Stomach (tissue), 19 donors: ENCODE measurements around the gene MRPS14. TPM values are rescaled to one million over a fixed set of nuclear protein-coding genes. Genes with fewer than 3 reads are reported as not detected.
A peak's percentile ranks its signal among the peaks of the same experiment; 100 is the strongest.

Source experiments
- DNase-seq, 2 donors: peaks; one replicate each; pipeline versions ENCODE4 v3.0.0 to v3.0.0-alpha.2; 2013 to 2019
- H3K27ac ChIP-seq, 5 donors: fragments of 200-600 bp in 4 of 5; sonication (generic) in 4 of 5; one replicate each; pipeline ENCODE4 v1.5.1; 2013 to 2019; ENCODE audit warnings: mild to moderate bottlenecking in 1 of 5, moderate library complexity in 1 of 5
- H3K27me3 ChIP-seq, 3 donors: fragments of 200-600 bp; sonication (generic); one replicate each; pipeline ENCODE4 v1.5.1; 2017 to 2019; ENCODE audit warnings: mixed run types in 1 of 3
- H3K36me3 ChIP-seq, 4 donors: fragments of 200-600 bp; sonication (generic); 1 replicate in 3 of 4; 2 replicates in 1 of 4; pipeline ENCODE4 v1.5.1; 2016 to 2019
- H3K4me1 ChIP-seq, 4 donors: fragments of 200-600 bp; sonication (generic); one replicate each; pipeline ENCODE4 v1.5.1; 2016 to 2019
- H3K4me3 ChIP-seq, 4 donors: fragments of 200-600 bp; sonication (generic) in 3 of 4; one replicate each; pipeline ENCODE4 v1.5.1; 2016 to 2019; ENCODE audit warnings: mild to moderate bottlenecking in 1 of 4
- H3K9me3 ChIP-seq, 4 donors: fragments of 200-600 bp; sonication (generic); one replicate each; pipeline ENCODE4 v1.5.1; 2016 to 2019
- EP300 ChIP-seq: sonication (generic); formaldehyde crosslinking; IDR thresholded peaks from one replicate; pipeline ENCODE4 v1.6.1; 2017; ENCODE audit warnings: antibody characterized with exemption
- POLR2A ChIP-seq, 4 donors: fragments of 450-650 bp; IDR thresholded peaks; one replicate each; pipeline ENCODE4 v1.6.1; 2016; ENCODE audit warnings: antibody characterized with exemption in 4 of 4, control low read depth in 2 of 4, mild to moderate bottlenecking in 1 of 4, moderate library complexity in 1 of 4
- POLR2AphosphoS5 ChIP-seq, 3 donors: sonication (generic); formaldehyde crosslinking; IDR thresholded peaks; one replicate each; pipeline ENCODE4 v1.6.1; 2016; ENCODE audit warnings: antibody characterized with exemption in 3 of 3
- WGBS, 5 donors: extraction: QIAGEN DNeasy Blood & Tissue Kit in 3 of 5; methylation state at CpG; one replicate each; pipeline versions ENCODE4 v1.1.5 to v1.1.7; 2013 to 2018; 5-methylcytosine and 5-hydroxymethylcytosine counted together
- intact Hi-C: fragments of 100-400 bp; cut with DNase I; formaldehyde crosslinking; loops from one replicate; pipeline ENCODE4 v1.15.1; 2023; ENCODE audit warnings: low total_unique reads
- long read RNA-seq, 10 donors: transcript quantifications; one replicate each; lab custom pipeline, GENCODE V29; 2026
- polyA plus RNA-seq, 3 donors: library from polyadenylated mRNA; stranded (reverse); fragments of 200-250 nt; gene quantifications; one replicate each; pipeline ENCODE4 v1.2.3, GENCODE V29; 2013
- total RNA-seq, 5 donors: library from RNA; depleted of rRNA; stranded (reverse); fragments of >200 nt; gene quantifications; one replicate each; pipeline versions ENCODE4 v1.1.0 to v1.2.3, GENCODE V29; 2014 to 2016
- TF ChIP-seq, protein P1 (sequence below), 7 experiments: fragments of 450-650 bp in 4 of 7; fragments of 200-600 bp in 3 of 7; sonication (generic) in 3 of 7; IDR thresholded peaks; one replicate each; pipeline ENCODE4 v1.5.1; 2016 to 2019; ENCODE audit warnings: antibody characterized with exemption in 7 of 7, control low read depth in 2 of 7, mild to moderate bottlenecking in 1 of 7
- donor health status: healthy with polysubstance abuse.
- donor health status: Bipolar disorder and iron deficiency.
- donor health status: healthy.

MRPS14 gene
- 10 to 100 TPM in 3 of 5 donors, 1 to 10 TPM in 2; 7.0 to 45.9 (median 12.5) TPM for total RNA-seq
- 10 to 100 TPM; 20.3 to 28.3 (median 24.3) TPM for polyA plus RNA-seq
- long read RNA-seq, donor 1, transcript MRPS14-202 (3 exons, 2,115 nt) = major isoform, 19 of 21 reads
- long read RNA-seq, donor 1, partial matches to known transcripts = 0 of 21 reads
- long read RNA-seq, donor 1, other reads (novel, unspliced or antisense) = 0 of 21 reads
- long read RNA-seq, donor 2, transcript MRPS14-202 (3 exons, 2,115 nt) = major isoform, 30 of 30 reads
- long read RNA-seq, donor 2, partial matches to known transcripts = 0 of 30 reads
- long read RNA-seq, donor 2, other reads (novel, unspliced or antisense) = 0 of 30 reads
- long read RNA-seq, donor 3, transcript MRPS14-202 (3 exons, 2,115 nt) = major isoform, 17 of 19 reads
- long read RNA-seq, donor 3, partial matches to known transcripts = 0 of 19 reads
- long read RNA-seq, donor 3, other reads (novel, unspliced or antisense) = 0 of 19 reads
- long read RNA-seq, donor 4, partial matches to known transcripts = 0 of 3 reads
- long read RNA-seq, donor 4, other reads (novel, unspliced or antisense) = 0 of 3 reads
- long read RNA-seq, donor 5, transcript MRPS14-202 (3 exons, 2,115 nt) = major isoform, 28 of 29 reads
- long read RNA-seq, donor 5, partial matches to known transcripts = 0 of 29 reads
- long read RNA-seq, donor 5, other reads (novel, unspliced or antisense) = 0 of 29 reads
- long read RNA-seq, donor 6 = 0 reads
- long read RNA-seq, donor 7, transcript MRPS14-202 (3 exons, 2,115 nt) = major isoform, 43 of 52 reads
- long read RNA-seq, donor 7, partial matches to known transcripts = 6 of 52 reads
- long read RNA-seq, donor 7, other reads (novel, unspliced or antisense) = 0 of 52 reads
- long read RNA-seq, donor 8, transcript MRPS14-202 (3 exons, 2,115 nt) = major isoform, 36 of 36 reads
- long read RNA-seq, donor 8, partial matches to known transcripts = 0 of 36 reads
- long read RNA-seq, donor 8, other reads (novel, unspliced or antisense) = 0 of 36 reads
- long read RNA-seq, donor 9, transcript MRPS14-202 (3 exons, 2,115 nt) = major isoform, 33 of 35 reads
- long read RNA-seq, donor 9, partial matches to known transcripts = 0 of 35 reads
- long read RNA-seq, donor 9, other reads (novel, unspliced or antisense) = 0 of 35 reads
- long read RNA-seq, donor 10, transcript MRPS14-202 (3 exons, 2,115 nt) = major isoform, 15 of 16 reads
- long read RNA-seq, donor 10, partial matches to known transcripts = 0 of 16 reads
- long read RNA-seq, donor 10, other reads (novel, unspliced or antisense) = 0 of 16 reads

DNA sequence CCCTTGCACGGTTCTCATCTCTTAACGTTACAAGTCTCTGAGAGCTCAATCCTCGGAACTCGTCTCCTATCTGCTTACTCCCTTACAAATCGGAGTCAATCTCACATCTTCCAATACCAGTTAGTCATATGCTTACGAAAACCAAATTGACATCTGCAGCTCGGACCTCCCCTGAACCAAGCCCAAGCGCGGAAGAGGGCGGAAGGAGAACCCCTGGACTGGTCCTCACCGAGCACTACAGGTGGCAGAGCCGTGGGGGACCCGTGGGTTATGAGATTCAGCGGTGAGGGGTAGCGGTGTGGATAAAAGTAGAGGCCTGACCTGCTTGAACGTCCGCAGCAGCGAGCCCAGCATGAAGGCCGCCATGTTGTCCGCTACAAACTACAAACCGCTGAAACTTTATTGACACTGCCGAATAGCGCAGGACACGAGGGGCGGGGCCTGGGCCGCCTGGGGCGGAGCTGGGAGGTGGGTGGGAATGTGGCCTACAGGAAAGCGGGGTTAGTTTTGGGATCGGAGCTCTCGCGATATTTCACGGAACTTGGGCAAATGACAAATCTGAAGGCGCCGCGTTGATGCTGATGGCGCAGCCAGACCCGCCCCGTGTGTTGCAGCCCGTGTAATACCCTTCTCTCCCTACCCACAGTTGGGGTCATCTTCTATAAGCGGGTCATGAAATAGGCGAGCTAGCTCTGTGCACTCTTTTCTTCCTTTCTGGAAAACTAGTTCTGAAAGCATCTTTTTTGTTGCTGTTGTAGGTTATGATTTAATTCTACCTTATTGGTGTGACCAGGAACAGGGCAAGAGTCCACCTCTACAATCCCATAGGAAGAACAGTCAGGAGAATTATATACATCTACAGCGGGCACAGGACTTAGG lies at the start of gene MRPS14:
MRPS14 (minus strand) TSS at position 383 of the 879 bp plus-strand sequence; CDS start at position 366, 17 bp downstream.
- peak; percentile 98 to 99 for DNase-seq
- Histone ChIP-seq H3K27ac (peak within 1 kb of the TSS; percentile 84 to 92 (median 90)), H3K36me3 (peaks cover 4 to 18% (median 11%) of the 10 kb centered on the region in 4 donors), H3K4me3 (peak within 1 kb of the TSS; percentile 79 to 92 (median 88)), H3K4me1 (peaks cover 0 to 26% (median 15%) of the 10 kb centered on the region in 4 donors), H3K9me3 (no peaks in the 10 kb centered on the region), H3K27me3 (no peaks in the 10 kb centered on the region)
- WGBS, 5 donors = 2 to 3% (median 3%) methylated on average over 41 to 42 of the region's 42 CpGs
- TF ChIP-seq POLR2AphosphoS5 (IDR thresholded peaks at IDR 0.05) = peak; percentile 82 to 96 (median 89)
- peak in 1 of 4 donors; percentile 63 for TF ChIP-seq POLR2A (IDR thresholded peaks at IDR 0.05)
- TF ChIP-seq EP300 = no peak
- TF ChIP-seq, protein P1, sequence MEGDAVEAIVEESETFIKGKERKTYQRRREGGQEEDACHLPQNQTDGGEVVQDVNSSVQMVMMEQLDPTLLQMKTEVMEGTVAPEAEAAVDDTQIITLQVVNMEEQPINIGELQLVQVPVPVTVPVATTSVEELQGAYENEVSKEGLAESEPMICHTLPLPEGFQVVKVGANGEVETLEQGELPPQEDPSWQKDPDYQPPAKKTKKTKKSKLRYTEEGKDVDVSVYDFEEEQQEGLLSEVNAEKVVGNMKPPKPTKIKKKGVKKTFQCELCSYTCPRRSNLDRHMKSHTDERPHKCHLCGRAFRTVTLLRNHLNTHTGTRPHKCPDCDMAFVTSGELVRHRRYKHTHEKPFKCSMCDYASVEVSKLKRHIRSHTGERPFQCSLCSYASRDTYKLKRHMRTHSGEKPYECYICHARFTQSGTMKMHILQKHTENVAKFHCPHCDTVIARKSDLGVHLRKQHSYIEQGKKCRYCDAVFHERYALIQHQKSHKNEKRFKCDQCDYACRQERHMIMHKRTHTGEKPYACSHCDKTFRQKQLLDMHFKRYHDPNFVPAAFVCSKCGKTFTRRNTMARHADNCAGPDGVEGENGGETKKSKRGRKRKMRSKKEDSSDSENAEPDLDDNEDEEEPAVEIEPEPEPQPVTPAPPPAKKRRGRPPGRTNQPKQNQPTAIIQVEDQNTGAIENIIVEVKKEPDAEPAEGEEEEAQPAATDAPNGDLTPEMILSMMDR (IDR thresholded peaks at IDR 0.05) = peak in 1 of 7 experiments; percentile 9
- intact Hi-C loops = no loop called here

DNA sequence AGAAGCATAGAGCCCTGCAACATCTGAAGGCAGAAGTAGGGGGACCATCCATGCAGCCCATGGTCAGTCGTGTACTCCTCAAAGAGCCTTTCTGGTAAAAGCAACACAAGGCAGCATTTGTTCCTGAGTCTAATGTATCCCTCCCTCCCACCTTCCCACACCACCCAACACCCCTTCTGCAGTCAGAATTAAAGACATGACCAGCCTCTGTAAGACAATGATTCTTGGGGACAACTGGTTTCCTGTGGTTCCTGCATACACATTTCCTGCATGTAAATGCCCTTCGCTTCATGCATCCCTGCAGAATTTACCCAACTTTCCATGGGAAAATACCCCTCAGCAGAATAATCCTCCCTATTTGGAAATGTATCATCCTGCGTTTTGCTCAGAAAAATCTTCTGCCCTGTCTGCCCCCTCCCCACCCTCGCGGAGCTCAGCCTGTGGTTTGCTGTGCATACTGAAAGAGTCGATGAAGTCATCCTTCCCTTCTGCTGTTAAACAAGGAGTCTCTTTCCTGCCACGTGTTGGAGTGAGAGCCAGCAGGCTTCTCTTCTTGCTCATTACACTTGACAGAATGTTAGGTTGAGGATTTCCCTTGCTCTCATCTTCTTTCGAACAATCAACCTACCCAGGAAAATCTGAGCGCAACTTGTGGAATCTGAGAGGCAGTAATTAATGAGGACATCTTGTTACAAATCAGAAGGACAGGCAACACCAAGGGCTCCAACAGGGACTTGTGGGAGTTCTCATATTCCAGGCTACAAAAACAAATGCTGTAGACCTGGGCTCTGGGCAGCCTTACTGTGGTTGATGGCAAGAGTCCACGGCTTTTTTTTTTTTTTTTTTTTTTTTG lies 49.1 kb upstream of the MRPS14 start:
- Histone ChIP-seq H3K36me3 (no peaks in the 10 kb centered on the region), H3K4me1 (peaks cover 4 to 11% (median 9%) of the 10 kb centered on the region in 4 donors), H3K27me3 (peaks cover 0 to 8% (median 0%) of the 10 kb centered on the region in 3 donors), H3K9me3 (no peaks in the 10 kb centered on the region), H3K4me3 (no peak overlapping the region), H3K27ac (peak overlapping the region in 2 of 5 donors; percentile 6 to 41)
- TF ChIP-seq POLR2A (IDR thresholded peaks at IDR 0.05) (no peak), POLR2AphosphoS5 (IDR thresholded peaks at IDR 0.05) (no peak), EP300 (no peak)
- TF ChIP-seq, protein P1 (IDR thresholded peaks at IDR 0.05) = no peak
- WGBS, 5 donors = 25 to 33% (median 27%) methylated on average over 10 of the region's 10 CpGs
- intact Hi-C loops = no loop called here
- DNase-seq = peak in 1 of 2 donors; percentile 87

DNA sequence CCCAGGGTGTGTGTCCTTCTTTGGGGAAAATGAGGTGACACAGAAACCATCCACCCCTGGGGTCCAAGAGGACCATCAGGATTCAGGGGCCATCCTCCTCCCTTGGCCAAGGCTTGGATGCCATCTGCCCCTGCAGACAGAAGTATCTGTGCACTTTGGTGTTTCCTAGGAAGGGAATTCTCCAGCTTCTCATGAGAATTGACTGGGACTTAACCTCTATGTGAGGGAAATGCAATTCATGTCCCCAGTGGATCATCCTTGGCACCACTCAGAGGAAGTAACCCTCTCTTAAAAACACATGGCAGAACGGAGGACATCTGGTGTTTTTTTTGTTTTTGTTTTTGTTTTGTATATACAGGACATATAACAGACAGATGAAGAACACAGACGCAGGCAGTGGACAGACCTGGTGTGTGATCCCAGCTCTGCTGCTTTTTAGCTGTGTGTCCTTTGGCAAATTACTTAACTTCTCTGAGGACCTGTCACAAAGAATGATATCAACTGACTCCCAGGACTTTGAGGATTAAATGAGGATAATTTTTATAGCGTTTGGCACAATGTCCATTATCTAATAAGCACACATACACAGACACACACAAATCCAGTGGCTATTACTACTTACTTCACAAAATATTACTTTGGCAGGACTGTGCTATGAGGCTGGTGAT lies 48.2 kb upstream of the MRPS14 start:
- no peaks in the 10 kb centered on the region for H3K36me3 ChIP-seq
- WGBS, 5 donors = 51 to 79% (median 74%) methylated on average over 3 of the region's 3 CpGs
- TF ChIP-seq, protein P1 (IDR thresholded peaks at IDR 0.05) = no peak
- TF ChIP-seq POLR2A (IDR thresholded peaks at IDR 0.05) (no peak), POLR2AphosphoS5 (IDR thresholded peaks at IDR 0.05) (no peak), EP300 (no peak)
- intact Hi-C loops = no loop called here
- peaks cover 0 to 8% (median 0%) of the 10 kb centered on the region in 3 donors for H3K27me3 ChIP-seq
- peak overlapping the region in 1 of 5 donors; percentile 41 for H3K27ac ChIP-seq
- no peak overlapping the region for H3K4me3 ChIP-seq
- peaks cover 4 to 11% (median 9%) of the 10 kb centered on the region in 4 donors for H3K4me1 ChIP-seq
- no peak for DNase-seq
- H3K9me3 ChIP-seq = no peaks in the 10 kb centered on the region
